ENCODE results near the gene TGM2.
"Not testable (repeated sequence)": the region's sequence is repeated elsewhere in the genome, so short reads cannot be mapped to it uniquely, and the experiment has no call there.

TGM2 gene

GRCh38 chr20:38108986-38109541 is 56.0 kb downstream of the TGM2 start:
- Histone ChIP-seq H3K27me3 (ENCODE audit: low read depth) (0 out of 2 replicates have a peak, but pooled peaks cover 3% of the 10 kb centered on the region), H3K4me3 (no peak overlapping the region), H3K9me3 (no peaks in the 10 kb centered on the region), H3K36me3 (replicated peaks) (no peaks in the 10 kb centered on the region), H3K4me1 (peaks cover 6% of the 10 kb centered on the region)
- DNase-seq (ENCODE audit: low spot score in 2 of 2), result no peak
- in situ Hi-C loops (cut with MboI; ENCODE audit: low sequenced_read_pairs), result no loop called here

GRCh38 chr20:38108438-38108985 is 56.6 kb downstream of the TGM2 start:
- Histone ChIP-seq H3K4me3 (no peak overlapping the region), H3K27me3 (ENCODE audit: low read depth) (0 out of 2 replicates have a peak, but pooled peaks cover 3% of the 10 kb centered on the region), H3K4me1 (peaks cover 6% of the 10 kb centered on the region), H3K36me3 (replicated peaks) (no peaks in the 10 kb centered on the region), H3K9me3 (no peaks in the 10 kb centered on the region)
- no peak for DNase-seq (ENCODE audit: low spot score in 2 of 2)
- in situ Hi-C loops (cut with MboI; ENCODE audit: low sequenced_read_pairs), result no loop called here

- H3K27me3 ChIP-seq (ENCODE audit: low read depth); H3K9me3 ChIP-seq; H3K36me3 ChIP-seq (replicated peaks); in situ Hi-C loops (cut with MboI; ENCODE audit: low sequenced_read_pairs); H3K4me1 ChIP-seq; H3K4me3 ChIP-seq; DNase-seq (ENCODE audit: low spot score in 2 of 2): not testable (repeated sequence)
Observed at GRCh38 chr20:38107916-38108315, 57.2 kb downstream of the TGM2 start.

GRCh38 chr20:38107386-38107785 is 57.7 kb downstream of the TGM2 start:
- H3K9me3 ChIP-seq, H3K4me1 ChIP-seq: not testable (repeated sequence)

GRCh38 chr20:38106461-38106860 is 58.6 kb downstream of the TGM2 start:
- in situ Hi-C loops (cut with MboI; ENCODE audit: low sequenced_read_pairs), result no loop called here
- Histone ChIP-seq H3K27me3 (ENCODE audit: low read depth) (0 out of 2 replicates have a peak, but pooled peaks cover 3% of the 10 kb centered on the region), H3K9me3 (no peaks in the 10 kb centered on the region), H3K4me3 (no peak overlapping the region), H3K36me3 (replicated peaks) (no peaks in the 10 kb centered on the region), H3K4me1 (peaks cover 6% of the 10 kb centered on the region)
- DNase-seq (ENCODE audit: low spot score in 2 of 2), result no peak

More at GRCh38 chr20:38107386-38107785, 57.7 kb downstream of the TGM2 start:
- DNase-seq (ENCODE audit: low spot score in 2 of 2); H3K36me3 ChIP-seq (replicated peaks); H3K4me3 ChIP-seq; in situ Hi-C loops (cut with MboI; ENCODE audit: low sequenced_read_pairs); H3K27me3 ChIP-seq (ENCODE audit: low read depth): not testable (repeated sequence)

- Histone ChIP-seq H3K4me3 (no peak overlapping the region), H3K27me3 (ENCODE audit: low read depth) (0 out of 2 replicates have a peak, but pooled peaks cover 3% of the 10 kb centered on the region), H3K4me1 (peaks cover 6% of the 10 kb centered on the region), H3K9me3 (no peaks in the 10 kb centered on the region), H3K36me3 (replicated peaks) (no peaks in the 10 kb centered on the region)
- in situ Hi-C loops (cut with MboI; ENCODE audit: low sequenced_read_pairs), result no loop called here
- peak; percentile 29 to 93 for DNase-seq (ENCODE audit: low spot score in 2 of 2)
Observed at GRCh38 chr20:38104285-38104684, 60.8 kb downstream of the TGM2 start.

- H3K9me3 ChIP-seq; H3K27me3 ChIP-seq (ENCODE audit: low read depth); in situ Hi-C loops (cut with MboI; ENCODE audit: low sequenced_read_pairs); H3K36me3 ChIP-seq (replicated peaks); H3K4me3 ChIP-seq; DNase-seq (ENCODE audit: low spot score in 2 of 2); H3K4me1 ChIP-seq: not testable (repeated sequence)
Observed at GRCh38 chr20:38102206-38102605, 62.9 kb downstream of the TGM2 start.

GRCh38 chr20:38098952-38099351 is 66.1 kb downstream of the TGM2 start:
- Histone ChIP-seq H3K4me1 (no peaks in the 10 kb centered on the region), H3K36me3 (replicated peaks) (no peaks in the 10 kb centered on the region), H3K4me3 (no peak overlapping the region), H3K27me3 (ENCODE audit: low read depth) (no peaks in the 10 kb centered on the region), H3K9me3 (no peaks in the 10 kb centered on the region)
- in situ Hi-C loops (cut with MboI; ENCODE audit: low sequenced_read_pairs), result no loop called here
- DNase-seq (ENCODE audit: low spot score in 2 of 2), result no peak

- in situ Hi-C loops (cut with MboI; ENCODE audit: low sequenced_read_pairs), result no loop called here
- no peak for DNase-seq (ENCODE audit: low spot score in 2 of 2)
- no peak overlapping the region for H3K4me3 ChIP-seq
- peaks cover 7% of the 10 kb centered on the region for H3K36me3 ChIP-seq (replicated peaks)
- no peaks in the 10 kb centered on the region for H3K4me1 ChIP-seq
- no peaks in the 10 kb centered on the region for H3K27me3 ChIP-seq (ENCODE audit: low read depth)
- no peaks in the 10 kb centered on the region for H3K9me3 ChIP-seq
Observed at GRCh38 chr20:38095017-38095686, 69.9 kb downstream of the TGM2 start.

GRCh38 chr20:38094373-38094891 is 70.6 kb downstream of the TGM2 start:
- DNase-seq (ENCODE audit: low spot score in 2 of 2), result no peak
- Histone ChIP-seq H3K4me3 (no peak overlapping the region), H3K27me3 (ENCODE audit: low read depth) (no peaks in the 10 kb centered on the region), H3K36me3 (replicated peaks) (peaks cover 11% of the 10 kb centered on the region), H3K4me1 (no peaks in the 10 kb centered on the region), H3K9me3 (no peaks in the 10 kb centered on the region)
- in situ Hi-C loops (cut with MboI; ENCODE audit: low sequenced_read_pairs), result no loop called here

GRCh38 chr20:38093641-38094077 is 71.4 kb downstream of the TGM2 start:
- DNase-seq (ENCODE audit: low spot score in 2 of 2), result no peak
- in situ Hi-C loops (cut with MboI; ENCODE audit: low sequenced_read_pairs), result no loop called here
- Histone ChIP-seq H3K9me3 (no peaks in the 10 kb centered on the region), H3K36me3 (replicated peaks) (peaks cover 11% of the 10 kb centered on the region), H3K4me1 (no peaks in the 10 kb centered on the region), H3K27me3 (ENCODE audit: low read depth) (no peaks in the 10 kb centered on the region), H3K4me3 (no peak overlapping the region)

GRCh38 chr20:38092915-38093314 is 72.2 kb downstream of the TGM2 start:
- no peak overlapping the region for H3K4me3 ChIP-seq
- DNase-seq (ENCODE audit: low spot score in 2 of 2), result no peak

GRCh38 chr20:38092260-38092857 is 72.7 kb downstream of the TGM2 start:
- Histone ChIP-seq H3K4me3 (no peak overlapping the region), H3K36me3 (replicated peaks) (peaks cover 19% of the 10 kb centered on the region), H3K9me3 (no peaks in the 10 kb centered on the region), H3K27me3 (ENCODE audit: low read depth) (no peaks in the 10 kb centered on the region), H3K4me1 (no peaks in the 10 kb centered on the region)
- DNase-seq (ENCODE audit: low spot score in 2 of 2), result no peak
- in situ Hi-C loops (cut with MboI; ENCODE audit: low sequenced_read_pairs), result no loop called here

More at GRCh38 chr20:38092915-38093314, 72.2 kb downstream of the TGM2 start:
- Histone ChIP-seq H3K27me3 (ENCODE audit: low read depth) (no peaks in the 10 kb centered on the region), H3K36me3 (replicated peaks) (peaks cover 15% of the 10 kb centered on the region), H3K9me3 (no peaks in the 10 kb centered on the region), H3K4me1 (no peaks in the 10 kb centered on the region)
- in situ Hi-C loops (cut with MboI; ENCODE audit: low sequenced_read_pairs), result no loop called here

Measured in HAP-1 (cell line).